Stimulated activated CD8-positive, alpha-beta memory T cell treated with anti-CD3 and anti-CD28 coated beads, Interleukin-7, amount 100 ng/mL, for 4 hours (primary cell): ENCODE data around the gene FGFRL1.
"Not testable (repeated sequence)": the region's sequence is repeated elsewhere in the genome, so short reads cannot be mapped to it uniquely, and the experiment has no call there.

ENCODE experiments used
- DNase-seq, 2 donors: peaks; one replicate each; pipeline ENCODE4 v3.0.0-alpha.2; 2020; ENCODE audit warnings: low read depth in 2 of 2

Gene FGFRL1

GRCh38 chr4:1039493-1040343, 28.3 kb downstream of the FGFRL1 start:
- DNase-seq: no peak

- no peak for DNase-seq
Observed at GRCh38 chr4:1040344-1041146, 29.1 kb downstream of the FGFRL1 start.

GRCh38 chr4:1041147-1041935, 29.9 kb downstream of the FGFRL1 start:
- DNase-seq: no peak

GRCh38 chr4:1041936-1042330, 30.5 kb downstream of the FGFRL1 start:
- DNase-seq: no peak

GRCh38 chr4:1042352-1043055, 31.1 kb downstream of the FGFRL1 start:
- no peak for DNase-seq

GRCh38 chr4:1043162-1043561, 31.7 kb downstream of the FGFRL1 start:
- DNase-seq: no peak

GRCh38 chr4:1043651-1044468, 32.4 kb downstream of the FGFRL1 start:
- peak; percentile 6 to 24 for DNase-seq

GRCh38 chr4:1044469-1045192, 33.2 kb downstream of the FGFRL1 start:
- DNase-seq: no peak

GRCh38 chr4:1045193-1045594, 33.8 kb downstream of the FGFRL1 start:
- no peak for DNase-seq

- no peak for DNase-seq
Observed at GRCh38 chr4:1045595-1046201, 34.3 kb downstream of the FGFRL1 start.

GRCh38 chr4:1046581-1047011, 35.2 kb downstream of the FGFRL1 start:
- not testable (repeated sequence) for DNase-seq

- no peak for DNase-seq
Observed at GRCh38 chr4:1047106-1047975, 35.9 kb downstream of the FGFRL1 start.

- DNase-seq: no peak
Observed at GRCh38 chr4:1047976-1048772, 36.7 kb downstream of the FGFRL1 start.

- no peak for DNase-seq
Observed at GRCh38 chr4:1048773-1049590, 37.6 kb downstream of the FGFRL1 start.

GRCh38 chr4:1049591-1049905, 38.1 kb downstream of the FGFRL1 start:
- DNase-seq: no peak

GRCh38 chr4:1050486-1051213, 39.2 kb downstream of the FGFRL1 start:
- DNase-seq: no peak
